Measurements from ENCODE around the gene MLST8. TPM values are rescaled to one million over a fixed set of nuclear protein-coding genes. Genes with fewer than 3 reads are reported as not detected.

MLST8 gene
- total RNA-seq, 1 donor = 30.8 TPM

DNA sequence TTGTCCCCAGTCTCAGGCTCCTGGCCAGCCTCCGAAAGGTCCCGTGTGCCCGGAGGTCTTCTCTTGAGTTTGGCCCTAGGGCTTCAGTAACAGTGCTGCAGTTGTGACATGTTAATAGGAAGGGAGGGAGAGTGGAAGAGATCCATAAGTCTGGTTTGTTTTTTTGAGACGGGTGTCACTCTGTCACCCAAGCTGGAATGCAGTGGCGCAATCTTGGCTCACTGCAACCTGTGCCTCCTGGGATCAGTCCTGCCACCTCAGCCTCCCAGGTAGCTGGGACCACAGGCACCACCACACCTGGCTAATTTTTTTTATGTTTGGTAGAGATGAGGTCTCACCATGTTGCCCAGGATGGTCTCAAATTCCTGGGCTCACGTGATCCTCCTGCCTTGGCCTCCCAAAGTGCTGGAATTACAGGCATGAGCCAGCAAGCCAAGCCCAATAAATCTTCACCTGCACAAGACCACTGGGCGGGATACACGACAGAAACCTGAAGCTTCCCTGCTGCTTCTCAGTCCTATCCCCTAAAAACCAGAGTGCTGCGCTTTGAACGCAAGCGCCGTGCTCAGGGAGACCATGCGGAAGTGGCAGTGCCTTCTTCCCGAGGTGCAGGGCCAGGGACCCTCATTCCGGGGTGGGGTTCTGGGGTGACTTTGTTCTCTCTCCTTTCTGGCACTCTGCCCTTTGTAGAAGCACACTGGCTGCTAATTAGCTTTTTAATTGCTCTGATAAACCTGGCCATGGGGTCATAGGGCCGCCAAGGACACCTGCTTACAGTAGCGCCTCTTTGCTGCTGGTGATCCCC, 38.8 kb upstream of the MLST8 start:
- DNase-seq (ENCODE audit: low read depth) = no peak
- TF ChIP-seq CTCF (IDR thresholded peaks at IDR 0.05; ENCODE audit: insufficient read depth, low read length) = no peak
- no peak overlapping the region for H3K4me3 ChIP-seq (ENCODE audit: low read depth, low read length)

GRCh38 chr16:2167068-2167638, 38.1 kb upstream of the MLST8 start:
- H3K4me3 ChIP-seq (ENCODE audit: low read depth, low read length) = no peak overlapping the region
- TF ChIP-seq CTCF (IDR thresholded peaks at IDR 0.05; ENCODE audit: insufficient read depth, low read length) = no peak
- DNase-seq (ENCODE audit: low read depth) = no peak

GRCh38 chr16:2170080-2170479, 35.2 kb upstream of the MLST8 start:
- DNase-seq (ENCODE audit: low read depth) = no peak
- H3K4me3 ChIP-seq (ENCODE audit: low read depth, low read length) = no peak overlapping the region
- no peak for TF ChIP-seq CTCF (IDR thresholded peaks at IDR 0.05; ENCODE audit: insufficient read depth, low read length)

GRCh38 chr16:2170587-2171435, 34.4 kb upstream of the MLST8 start:
- no peak overlapping the region for H3K4me3 ChIP-seq (ENCODE audit: low read depth, low read length)
- DNase-seq (ENCODE audit: low read depth) = no peak

DNA sequence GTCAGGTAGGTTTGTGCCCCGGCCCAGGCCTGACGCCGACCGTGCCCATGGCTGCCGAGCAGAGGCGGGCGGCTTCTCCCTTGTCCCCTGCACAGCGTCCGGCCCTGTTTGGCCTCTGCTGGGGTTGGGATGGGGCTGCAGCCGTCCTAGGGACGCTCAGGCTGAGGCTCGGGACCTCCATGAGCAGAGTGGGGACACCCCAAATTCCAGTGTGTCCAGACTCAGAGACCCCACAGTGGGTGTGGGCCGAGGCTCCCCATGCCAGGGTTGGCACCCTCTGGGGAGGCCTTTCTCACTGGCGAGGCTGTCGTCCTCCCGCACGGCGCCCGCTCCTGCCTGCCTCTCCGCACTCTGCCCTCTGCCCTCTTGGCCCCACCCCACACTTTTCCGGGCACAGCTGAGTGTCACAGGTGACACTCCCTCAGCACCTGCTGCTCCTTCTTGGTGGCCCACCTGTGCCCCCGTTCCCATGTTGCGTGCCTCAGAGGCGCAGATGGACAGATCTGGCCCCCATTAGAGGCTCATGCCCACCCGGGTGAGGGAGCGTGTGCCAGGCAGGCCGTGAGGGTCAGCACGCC, 33.6 kb upstream of the MLST8 start:
- no peak for DNase-seq (ENCODE audit: low read depth)
- no peak overlapping the region for H3K4me3 ChIP-seq (ENCODE audit: low read depth, low read length)
- TF ChIP-seq CTCF (IDR thresholded peaks at IDR 0.05; ENCODE audit: insufficient read depth, low read length) = no peak

More at GRCh38 chr16:2170587-2171435, 34.4 kb upstream of the MLST8 start:
- TF ChIP-seq CTCF (IDR thresholded peaks at IDR 0.05; ENCODE audit: insufficient read depth, low read length) = no peak

- no peak overlapping the region for H3K4me3 ChIP-seq (ENCODE audit: low read depth, low read length)
- DNase-seq (ENCODE audit: low read depth) = no peak
- TF ChIP-seq CTCF (IDR thresholded peaks at IDR 0.05; ENCODE audit: insufficient read depth, low read length) = no peak
These were observed 32.4 kb upstream of the MLST8 start for GRCh38 chr16:2172688-2173335.
